Ovary (tissue), 9 donors: ENCODE data around the gene SLC2A1. TPM values are rescaled to one million over a fixed set of nuclear protein-coding genes. Genes with fewer than 3 reads are reported as not detected.

Experiments
- DNase-seq, 5 donors: peaks; one replicate each; pipeline ENCODE4 v3.0.0-alpha.2; 2019 to 2020
- H3K27ac ChIP-seq, 2 donors: fragments of 200-600 bp; one replicate each; pipeline versions ENCODE4 v1.5.1 to v1.8.0; 2019 to 2022
- H3K27me3 ChIP-seq: fragments of 200-600 bp; one replicate; pipeline ENCODE4 v1.8.0; 2022
- H3K36me3 ChIP-seq: fragments of 200-600 bp; sonication (generic); one replicate; pipeline ENCODE4 v1.5.1; 2019
- H3K4me1 ChIP-seq: one replicate; pipeline ENCODE4 v1.8.1; 2013; ENCODE audit warnings: mild to moderate bottlenecking, moderate library complexity; ENCODE audit not compliant: insufficient read depth
- H3K4me3 ChIP-seq: fragments of 200-600 bp; sonication (generic); one replicate; pipeline ENCODE4 v1.5.1; 2017
- H3K9me3 ChIP-seq, 2 donors: fragments of 200-600 bp in 1 of 2; sonication (generic) in 1 of 2; one replicate each; pipeline versions ENCODE4 v1.5.1 to v1.8.1; 2013 to 2019; ENCODE audit warnings: mild to moderate bottlenecking in 1 of 2, moderate library complexity in 1 of 2
- EP300 ChIP-seq: sonication (generic); formaldehyde crosslinking; IDR thresholded peaks from one replicate; pipeline ENCODE4 v1.6.1; 2017; ENCODE audit warnings: antibody characterized with exemption
- POLR2A ChIP-seq: fragments of 450-650 bp; IDR thresholded peaks from one replicate; pipeline ENCODE4 v1.6.1; 2017; ENCODE audit warnings: antibody characterized with exemption, mild to moderate bottlenecking, moderate library complexity
- WGBS, 3 donors: extraction: QIAGEN DNeasy Blood & Tissue Kit in 1 of 3; methylation state at CpG; one replicate each; pipeline versions ENCODE4 v1.1.5 to v1.1.7; 2013 to 2017; 5-methylcytosine and 5-hydroxymethylcytosine counted together
- intact Hi-C, 4 donors: fragments of 100-400 bp; cut with DNase I; formaldehyde crosslinking; loops; one replicate each; pipeline versions ENCODE4 v1.11.0 to v1.15.1; 2022 to 2023
- polyA plus RNA-seq, 2 donors: library from polyadenylated mRNA; stranded (reverse); fragments of 200-250 nt in 1 of 2; fragments of 350-450 nt in 1 of 2; fragmentation: Illumina TruSeq in 1 of 2; extraction: RNeasy Lipid Tissue Mini Kit (QIAGEN cat#74804) in 1 of 2; gene quantifications; one replicate each; pipeline ENCODE4 v1.2.3, GENCODE V29; 2013 to 2014
- total RNA-seq, 7 donors: library from RNA; depleted of rRNA in 2 of 7; stranded (reverse); fragments of >200 nt in 2 of 7; fragmentation: NEBNext Ultra II Directional in 3 of 7; extraction: Animal tissue kit (Norgen Biotek cat#: 25700) in 3 of 7; gene quantifications; one replicate each; pipeline versions ENCODE4 v1.1.0 to v1.2.4, GENCODE V29; 2016 to 2023
- TF ChIP-seq, protein P1 (sequence below), 3 donors: fragments of 450-650 bp in 2 of 3; fragments of 200-600 bp in 1 of 3; IDR thresholded peaks; one replicate each; pipeline versions ENCODE4 v1.5.1 to v1.8.0; 2016 to 2022; ENCODE audit warnings: antibody characterized with exemption in 3 of 3, mild to moderate bottlenecking in 1 of 3
- donor health status: DM: no; HTN: no; CAD: no; lungs with moderate emphysema.
- donor health status: DM: no; HTN: no; CAD: no.
- donor health status: Bipolar disorder and iron deficiency.
- donor health status: DM: yes; HTN: yes; CAD: no.
- donor health status: DM: no; HTN: no; CAD: no.
- donor health status: DM: yes; HTN: yes; CAD: no.

SLC2A1 gene
- total and polyA plus RNA-seq, 9 donors = 10.3 to 65.4 (median 19.2) TPM

DNA sequence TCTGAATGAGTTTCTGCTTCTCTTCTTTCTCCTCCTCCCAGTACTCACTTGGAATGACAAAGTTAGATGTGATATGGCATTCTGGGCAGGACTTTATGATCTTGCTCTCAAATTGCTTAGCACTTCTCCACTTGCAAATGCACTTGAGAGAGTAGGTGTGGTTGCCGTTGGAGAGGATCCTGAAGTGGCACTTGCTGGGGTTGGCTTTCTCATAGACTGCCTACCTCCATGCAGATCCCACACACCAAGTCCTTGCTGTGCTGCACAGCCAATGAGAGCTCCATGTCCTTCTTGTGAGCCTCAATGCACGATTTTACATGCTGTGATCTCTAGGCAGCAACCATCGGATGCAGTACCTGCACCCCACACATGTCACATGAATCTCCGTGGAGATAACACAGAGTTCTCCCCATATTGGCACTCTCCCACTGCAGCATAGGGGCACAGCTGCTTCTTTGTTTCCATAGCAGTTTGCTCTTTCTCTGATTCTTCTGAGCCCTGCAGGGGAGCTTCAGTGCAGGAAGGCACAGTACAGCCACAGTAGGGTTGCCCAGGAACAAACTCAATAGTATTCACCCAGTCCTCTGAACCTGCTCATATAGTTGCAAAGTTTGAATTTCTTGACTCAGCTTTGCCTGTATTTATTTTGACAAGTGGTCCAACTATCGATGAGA is 67.1 kb downstream of the SLC2A1 start:
- intact Hi-C loops = no loop called here
- H3K27me3 ChIP-seq = no peaks in the 10 kb centered on the region
- H3K27ac ChIP-seq = no peak overlapping the region
- H3K4me1 ChIP-seq = no peaks in the 10 kb centered on the region
- no peak for DNase-seq
- no peaks in the 10 kb centered on the region for H3K36me3 ChIP-seq
- 50 to 55% (median 53%) methylated on average over 5 of the region's 5 CpGs for WGBS, 3 donors
- H3K9me3 ChIP-seq = no peaks in the 10 kb centered on the region
- no peak for TF ChIP-seq EP300
- no peak for TF ChIP-seq POLR2A
- TF ChIP-seq, protein P1, sequence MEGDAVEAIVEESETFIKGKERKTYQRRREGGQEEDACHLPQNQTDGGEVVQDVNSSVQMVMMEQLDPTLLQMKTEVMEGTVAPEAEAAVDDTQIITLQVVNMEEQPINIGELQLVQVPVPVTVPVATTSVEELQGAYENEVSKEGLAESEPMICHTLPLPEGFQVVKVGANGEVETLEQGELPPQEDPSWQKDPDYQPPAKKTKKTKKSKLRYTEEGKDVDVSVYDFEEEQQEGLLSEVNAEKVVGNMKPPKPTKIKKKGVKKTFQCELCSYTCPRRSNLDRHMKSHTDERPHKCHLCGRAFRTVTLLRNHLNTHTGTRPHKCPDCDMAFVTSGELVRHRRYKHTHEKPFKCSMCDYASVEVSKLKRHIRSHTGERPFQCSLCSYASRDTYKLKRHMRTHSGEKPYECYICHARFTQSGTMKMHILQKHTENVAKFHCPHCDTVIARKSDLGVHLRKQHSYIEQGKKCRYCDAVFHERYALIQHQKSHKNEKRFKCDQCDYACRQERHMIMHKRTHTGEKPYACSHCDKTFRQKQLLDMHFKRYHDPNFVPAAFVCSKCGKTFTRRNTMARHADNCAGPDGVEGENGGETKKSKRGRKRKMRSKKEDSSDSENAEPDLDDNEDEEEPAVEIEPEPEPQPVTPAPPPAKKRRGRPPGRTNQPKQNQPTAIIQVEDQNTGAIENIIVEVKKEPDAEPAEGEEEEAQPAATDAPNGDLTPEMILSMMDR (IDR thresholded peaks at IDR 0.05) = no peak
- H3K4me3 ChIP-seq = no peak overlapping the region

DNA sequence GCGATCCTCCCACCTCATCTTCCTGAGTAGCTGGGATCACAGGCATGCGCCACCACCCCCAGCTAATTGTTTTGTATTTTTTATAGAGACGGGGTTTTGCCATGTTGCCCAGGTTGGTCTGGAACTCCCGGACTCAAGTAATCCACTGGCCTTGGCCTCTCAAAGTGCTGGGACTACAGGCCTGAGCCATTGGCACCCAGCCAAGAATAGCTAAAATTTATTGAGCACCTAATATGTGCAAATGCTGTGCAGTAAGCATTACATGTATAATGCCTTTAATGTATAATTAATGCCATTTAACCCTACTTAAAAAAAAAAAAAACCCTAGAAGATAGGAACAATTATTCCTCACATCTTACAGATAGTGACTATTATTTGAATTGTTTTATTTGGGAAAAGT is 69.4 kb downstream of the SLC2A1 start:
- Histone ChIP-seq H3K4me1 (no peaks in the 10 kb centered on the region), H3K27me3 (no peaks in the 10 kb centered on the region), H3K27ac (no peak overlapping the region), H3K4me3 (no peak overlapping the region), H3K9me3 (no peaks in the 10 kb centered on the region), H3K36me3 (no peaks in the 10 kb centered on the region)
- no peak for DNase-seq
- 68 to 75% (median 69%) methylated on average over 4 of the region's 4 CpGs for WGBS, 3 donors
- intact Hi-C loops = no loop called here
- TF ChIP-seq, protein P1 (IDR thresholded peaks at IDR 0.05) = no peak
- TF ChIP-seq EP300 (no peak), POLR2A (no peak)

DNA sequence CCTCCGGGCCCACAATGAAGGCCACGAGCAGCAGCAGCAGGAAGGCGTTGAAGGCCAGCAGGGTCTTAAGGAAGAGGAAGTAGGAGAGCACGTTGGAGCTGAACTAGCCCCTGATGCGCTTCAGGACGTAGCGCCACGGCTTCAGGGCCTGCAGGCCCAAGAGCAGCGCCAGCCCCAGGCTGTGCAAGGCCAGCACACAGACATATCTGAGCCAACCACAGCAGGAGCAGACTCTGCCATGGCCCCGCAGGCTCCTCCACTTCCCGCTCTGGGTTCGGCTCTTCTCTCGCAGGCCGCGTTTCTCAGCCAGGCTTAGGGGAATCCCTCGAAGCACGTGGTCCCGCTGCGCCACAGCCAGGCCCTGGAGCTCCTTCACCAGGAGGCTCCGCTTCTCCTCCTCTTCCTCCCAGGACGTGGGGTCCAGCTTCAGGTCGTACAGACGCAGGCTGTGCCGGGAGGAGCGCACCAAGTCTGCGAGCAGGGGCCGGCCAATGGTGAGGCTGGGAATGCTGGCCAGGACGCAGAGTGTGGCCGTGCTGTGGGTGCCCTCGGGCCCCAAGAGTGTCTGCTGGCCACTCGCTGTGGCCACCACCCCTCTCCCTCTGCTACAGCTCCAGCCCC is 70.5 kb downstream of the SLC2A1 start:
- 87 to 95% (median 89%) methylated on average over 31 of the region's 31 CpGs for WGBS, 3 donors
- TF ChIP-seq POLR2A (no peak), EP300 (no peak)
- TF ChIP-seq, protein P1 (IDR thresholded peaks at IDR 0.05) = no peak
- no peaks in the 10 kb centered on the region for H3K9me3 ChIP-seq
- H3K27me3 ChIP-seq = no peaks in the 10 kb centered on the region
- H3K27ac ChIP-seq = no peak overlapping the region
- no peaks in the 10 kb centered on the region for H3K4me1 ChIP-seq
- no peak for DNase-seq
- H3K36me3 ChIP-seq = no peaks in the 10 kb centered on the region
- H3K4me3 ChIP-seq = no peak overlapping the region
- intact Hi-C loops = no loop called here

DNA sequence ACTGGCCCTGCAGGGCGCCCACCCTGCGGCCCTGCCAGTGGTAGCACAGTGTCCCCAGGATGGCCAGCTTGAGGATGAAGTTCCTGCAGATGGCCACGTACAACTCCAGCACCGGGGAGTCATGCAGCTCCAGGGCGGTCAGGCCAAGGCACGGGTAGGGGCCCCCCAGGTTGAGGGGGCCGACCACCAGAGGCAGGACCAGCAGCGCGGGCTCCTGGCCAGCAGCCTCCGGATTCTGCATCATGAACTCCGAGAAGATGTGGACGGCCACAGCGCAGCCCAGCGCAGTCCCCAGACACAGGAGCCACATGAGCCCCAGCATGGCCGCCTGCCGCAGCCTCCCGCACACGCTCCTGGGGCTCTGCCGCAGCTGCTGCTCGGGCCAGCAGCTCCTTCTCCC is 71.3 kb downstream of the SLC2A1 start:
- DNase-seq = no peak
- Histone ChIP-seq H3K27me3 (no peaks in the 10 kb centered on the region), H3K36me3 (no peaks in the 10 kb centered on the region), H3K27ac (no peak overlapping the region), H3K4me1 (no peaks in the 10 kb centered on the region), H3K4me3 (no peak overlapping the region), H3K9me3 (no peaks in the 10 kb centered on the region)
- WGBS, 3 donors = 94 to 95% (median 94%) methylated on average over 16 to 20 of the region's 20 CpGs
- TF ChIP-seq POLR2A (no peak), EP300 (no peak)
- TF ChIP-seq, protein P1 (IDR thresholded peaks at IDR 0.05) = no peak
- intact Hi-C loops = no loop called here
